Measurements from ENCODE around the gene PDE5A.

Gene PDE5A

GRCh38 chr4:119559044-119559647 lies 69.5 kb downstream of the PDE5A start:
- no peaks in the 10 kb centered on the region for H3K79me2 ChIP-seq (ENCODE audit: insufficient read depth, low read length)
- H3K27me3 ChIP-seq (ENCODE audit: low read length) = no peaks in the 10 kb centered on the region
- H4K20me1 ChIP-seq (ENCODE audit: low read depth, low read length) = no peaks in the 10 kb centered on the region
- no peaks in the 10 kb centered on the region for H3K9me2 ChIP-seq (replicated peaks; ENCODE audit: insufficient read depth, low read length)
- H3K4me2 ChIP-seq (ENCODE audit: low read depth, low read length, poor library complexity, severe bottlenecking) = no peak overlapping the region
- no peak overlapping the region for H3K9ac ChIP-seq (ENCODE audit: low read length)
- no peaks in the 10 kb centered on the region for H3K36me3 ChIP-seq (ENCODE audit: low read length)
- no peak overlapping the region for H2AFZ ChIP-seq (ENCODE audit: low read depth, low read length, severe bottlenecking)
- TF ChIP-seq EZH2phosphoT487 (conservative IDR thresholded peaks at IDR 0.05; ENCODE audit: low read length) = no peak
- no peak for TF ChIP-seq CTCF (IDR thresholded peaks at IDR 0.05; ENCODE audit: insufficient read depth, low read length, poor library complexity, severe bottlenecking)
- no peak overlapping the region for H3K4me3 ChIP-seq (ENCODE audit: insufficient read depth, low read length, poor library complexity, severe bottlenecking)
- H3K27ac ChIP-seq (ENCODE audit: low read depth, low read length) = no peak overlapping the region
- H3F3A ChIP-seq (ENCODE audit: insufficient read depth) = no peaks in the 10 kb centered on the region
- no peaks in the 10 kb centered on the region for H3K9me3 ChIP-seq (ENCODE audit: insufficient read depth, low read length)

- TF ChIP-seq CTCF (IDR thresholded peaks at IDR 0.05; ENCODE audit: insufficient read depth, low read length, poor library complexity, severe bottlenecking) (no peak), EZH2phosphoT487 (conservative IDR thresholded peaks at IDR 0.05; ENCODE audit: low read length) (no peak)
- no peak overlapping the region for H3K4me3 ChIP-seq (ENCODE audit: insufficient read depth, low read length, poor library complexity, severe bottlenecking)
- H3K4me2 ChIP-seq (ENCODE audit: low read depth, low read length, poor library complexity, severe bottlenecking) = no peak overlapping the region
- H3K27me3 ChIP-seq (ENCODE audit: low read length) = no peaks in the 10 kb centered on the region
- no peaks in the 10 kb centered on the region for H3K9me3 ChIP-seq (ENCODE audit: insufficient read depth, low read length)
- no peak overlapping the region for H3K9ac ChIP-seq (ENCODE audit: low read length)
- H3K9me2 ChIP-seq (replicated peaks; ENCODE audit: insufficient read depth, low read length) = no peaks in the 10 kb centered on the region
- no peak overlapping the region for H3K27ac ChIP-seq (ENCODE audit: low read depth, low read length)
- no peaks in the 10 kb centered on the region for H3K79me2 ChIP-seq (ENCODE audit: insufficient read depth, low read length)
- H3F3A ChIP-seq (ENCODE audit: insufficient read depth) = no peaks in the 10 kb centered on the region
- H3K36me3 ChIP-seq (ENCODE audit: low read length) = no peaks in the 10 kb centered on the region
- no peaks in the 10 kb centered on the region for H4K20me1 ChIP-seq (ENCODE audit: low read depth, low read length)
- no peak overlapping the region for H2AFZ ChIP-seq (ENCODE audit: low read depth, low read length, severe bottlenecking)
Observed at GRCh38 chr4:119550857-119551532, 77.6 kb downstream of the PDE5A start.

GRCh38 chr4:119549639-119550038 lies 79.0 kb downstream of the PDE5A start:
- Histone ChIP-seq H2AFZ (ENCODE audit: low read depth, low read length, severe bottlenecking) (no peak overlapping the region), H3K27ac (ENCODE audit: low read depth, low read length) (no peak overlapping the region), H3K27me3 (ENCODE audit: low read length) (no peaks in the 10 kb centered on the region), H3F3A (ENCODE audit: insufficient read depth) (no peaks in the 10 kb centered on the region), H3K9me2 (replicated peaks; ENCODE audit: insufficient read depth, low read length) (no peaks in the 10 kb centered on the region), H4K20me1 (ENCODE audit: low read depth, low read length) (no peaks in the 10 kb centered on the region), H3K4me2 (ENCODE audit: low read depth, low read length, poor library complexity, severe bottlenecking) (no peak overlapping the region), H3K9ac (ENCODE audit: low read length) (no peak overlapping the region), H3K4me3 (ENCODE audit: insufficient read depth, low read length, poor library complexity, severe bottlenecking) (no peak overlapping the region), H3K36me3 (ENCODE audit: low read length) (no peaks in the 10 kb centered on the region), H3K9me3 (ENCODE audit: insufficient read depth, low read length) (no peaks in the 10 kb centered on the region), H3K79me2 (ENCODE audit: insufficient read depth, low read length) (no peaks in the 10 kb centered on the region)
- TF ChIP-seq CTCF (IDR thresholded peaks at IDR 0.05; ENCODE audit: insufficient read depth, low read length, poor library complexity, severe bottlenecking) (no peak), EZH2phosphoT487 (conservative IDR thresholded peaks at IDR 0.05; ENCODE audit: low read length) (no peak)
